Activated CD8-positive, alpha-beta memory T cell treated with anti-CD3 and anti-CD28 coated beads, Interleukin-2, amount 50 U/mL, for 1 hour (primary cell): ENCODE data around the gene STX3.
"Not testable (repeated sequence)": the region's sequence is repeated elsewhere in the genome, so short reads cannot be mapped to it uniquely, and the experiment has no call there.

ENCODE experiments used
- DNase-seq: peaks from one replicate; pipeline ENCODE4 v3.0.0-alpha.2; 2020; ENCODE audit errors: extremely low read depth

Gene STX3

GRCh38 chr11:59841514-59841913, 86.3 kb downstream of the STX3 start:
- no peak for DNase-seq

- DNase-seq = no peak
Measured at GRCh38 chr11:59842316-59842715, 87.1 kb downstream of the STX3 start.

- no peak for DNase-seq
Measured at GRCh38 chr11:59845399-59845798, 90.2 kb downstream of the STX3 start, which contains the start of gene CBLIF. CBLIF (minus strand) TSS chr11:59845499; CDS start chr11:59845453, 46 bp downstream.

- DNase-seq = no peak
Measured at GRCh38 chr11:59846556-59846955, 91.4 kb downstream of the STX3 start.

- no peak for DNase-seq
Measured at GRCh38 chr11:59847626-59848025, 92.5 kb downstream of the STX3 start.

GRCh38 chr11:59848439-59848838, 93.3 kb downstream of the STX3 start:
- DNase-seq = not testable (repeated sequence)

GRCh38 chr11:59849129-59849528, 94.0 kb downstream of the STX3 start:
- no peak for DNase-seq

- DNase-seq = not testable (repeated sequence)
Measured at GRCh38 chr11:59849551-59849950, 94.4 kb downstream of the STX3 start.

- DNase-seq = not testable (repeated sequence)
Measured at GRCh38 chr11:59851416-59851815, 96.2 kb downstream of the STX3 start.

- DNase-seq = no peak
Measured at GRCh38 chr11:59854871-59855270, 99.7 kb downstream of the STX3 start.
